H1 (cell line): ENCODE data around the gene PIGT. TPM values are rescaled to one million over a fixed set of nuclear protein-coding genes. Genes with fewer than 3 reads are reported as not detected.
A peak's percentile ranks its signal among the peaks of the same experiment; 100 is the strongest.

ENCODE experiments used
- CTCF ChIA-PET: fragments of 300-600 bp; sonication (Branson Sonifier 250); formaldehyde crosslinking; loops from one replicate; lab custom pipeline; 2021; ENCODE audit not compliant: partially characterized antibody; lab: Charles Lee
- POLR2A ChIA-PET: fragments of 300-600 bp; sonication (Branson Sonifier 250); formaldehyde crosslinking; loops from one replicate; lab custom pipeline; 2021; ENCODE audit warnings: inconsistent platforms; ENCODE audit not compliant: partially characterized antibody; lab: Charles Lee
- DNase-seq, 2 experiments: peaks; one replicate each; pipeline versions ENCODE4 v3.0.0 to v3.0.0-alpha.2; 2010 to 2022; ENCODE audit warnings: low spot score in 2 of 2, low read depth in 1 of 2, mixed read lengths in 1 of 2
- FAIRE-seq: peaks from 2 replicates; lab custom pipeline; 2011; peaks lifted over from hg19 to GRCh38; lab: Jason Lieb, UNC
- H2AFZ ChIP-seq: 2 replicates; pipeline ENCODE4 v1.8.1; 2012; ENCODE audit warnings: low read length, inconsistent platforms
- H2AK5ac ChIP-seq: 2 replicates; pipeline ENCODE4 v1.6.1; 2013; ENCODE audit warnings: low read depth, low read length
- H2BK120ac ChIP-seq: replicated peaks from 2 replicates; pipeline ENCODE3; 2013; ENCODE audit warnings: low read depth, low read length, inconsistent platforms
- H2BK12ac ChIP-seq: 2 replicates; pipeline ENCODE4 v1.6.1; 2013; ENCODE audit warnings: low read depth, low read length
- H2BK15ac ChIP-seq: 2 replicates; pipeline ENCODE4 v1.6.1; 2013; ENCODE audit warnings: low read length
- H2BK20ac ChIP-seq: 2 replicates; pipeline ENCODE4 v1.6.1; 2013; ENCODE audit warnings: low read length
- H2BK5ac ChIP-seq: 2 replicates; pipeline ENCODE4 v1.6.1; 2013; ENCODE audit warnings: low read depth, low read length
- H3K14ac ChIP-seq: 2 replicates; pipeline ENCODE4 v1.6.1; 2013; ENCODE audit warnings: inconsistent platforms; ENCODE audit not compliant: insufficient read length
- H3K18ac ChIP-seq: 2 replicates; pipeline ENCODE4 v1.6.1; 2013; ENCODE audit warnings: low read length; ENCODE audit errors: extremely low read depth
- H3K23ac ChIP-seq: 2 replicates; pipeline ENCODE4 v1.6.1; 2013; ENCODE audit warnings: inconsistent platforms; ENCODE audit not compliant: insufficient read length
- H3K23me2 ChIP-seq: 2 replicates; pipeline ENCODE4 v1.6.1; 2013; ENCODE audit warnings: low read depth, low read length
- H3K27ac ChIP-seq: 2 replicates; pipeline ENCODE4 v1.6.1; 2011; ENCODE audit warnings: low read depth, low read length, inconsistent platforms
- H3K27me3 ChIP-seq, 4 experiments: replicated peaks in 1 of 4; 1 replicate in 1 of 4; 2 replicates in 3 of 4; pipeline versions ENCODE4 v1.6.1 to v1.8.1; 2011 to 2013; ENCODE audit warnings: low read length in 3 of 4, mild to moderate bottlenecking in 3 of 4, inconsistent platforms in 2 of 4, mixed read lengths in 2 of 4, moderate library complexity in 1 of 4; ENCODE audit not compliant: control insufficient read depth in 3 of 4, insufficient read depth in 3 of 4; ENCODE audit errors: extremely low read depth in 1 of 4
- H3K36me3 ChIP-seq, 4 experiments: 2 replicates each; pipeline versions ENCODE4 v1.6.1 to v1.8.1; 2011 to 2013; ENCODE audit warnings: mild to moderate bottlenecking in 4 of 4, low read length in 3 of 4, moderate library complexity in 2 of 4, control low read depth in 1 of 4, inconsistent platforms in 1 of 4; ENCODE audit not compliant: insufficient read depth in 4 of 4, control insufficient read depth in 2 of 4
- H3K4ac ChIP-seq: replicated peaks from 2 replicates; pipeline ENCODE3; 2013; ENCODE audit warnings: low read length, low read depth, mixed read lengths, inconsistent platforms; ENCODE audit not compliant: insufficient read length
- H3K4me1 ChIP-seq, 4 experiments: replicated peaks in 1 of 4; 1 replicate in 1 of 4; 2 replicates in 3 of 4; pipeline versions ENCODE4 v1.6.1 to v1.8.1; 2011 to 2013; ENCODE audit warnings: low read length in 3 of 4, inconsistent platforms in 2 of 4, mixed read lengths in 1 of 4; ENCODE audit not compliant: insufficient read depth in 4 of 4, control insufficient read depth in 3 of 4
- H3K4me2 ChIP-seq, 2 experiments: 2 replicates each; pipeline versions ENCODE4 v1.6.1 to v1.8.1; 2011 to 2013; ENCODE audit warnings: low read depth in 2 of 2, low read length in 2 of 2, control low read depth in 1 of 2, inconsistent platforms in 1 of 2, mild to moderate bottlenecking in 1 of 2; ENCODE audit not compliant: insufficient read depth in 1 of 2
- H3K4me3 ChIP-seq, 4 experiments: fragments of 200-600, 300-600 bp in 1 of 4; sonication (generic), shearing (Covaris generic), sonication (Bioruptor Twin) in 1 of 4; 2 replicates each; pipeline versions ENCODE4 v1.5.1 to v1.8.1; 2011 to 2016; ENCODE audit warnings: low read length in 4 of 4, low read depth in 3 of 4, control low read depth in 2 of 4, inconsistent platforms in 2 of 4, mild to moderate bottlenecking in 2 of 4, mixed read lengths in 1 of 4, moderate library complexity in 1 of 4; ENCODE audit not compliant: insufficient read depth in 2 of 4; ENCODE audit errors: extremely low read depth in 1 of 4
- H3K56ac ChIP-seq: replicated peaks from 2 replicates; pipeline ENCODE3; 2013; ENCODE audit warnings: low read depth, mild to moderate bottlenecking, mixed read lengths, low read length, inconsistent platforms; ENCODE audit not compliant: insufficient read length
- H3K79me1 ChIP-seq: 2 replicates; pipeline ENCODE4 v1.6.1; 2013; ENCODE audit warnings: low read depth, low read length, control low read depth
- H3K79me2 ChIP-seq, 2 experiments: 2 replicates each; pipeline versions ENCODE4 v1.6.1 to v1.8.1; 2012 to 2013; ENCODE audit warnings: low read length in 2 of 2, mild to moderate bottlenecking in 2 of 2, inconsistent platforms in 1 of 2; ENCODE audit not compliant: insufficient read depth in 2 of 2, control insufficient read depth in 1 of 2
- H3K9ac ChIP-seq, 4 experiments: replicated peaks in 1 of 4; 1 replicate in 1 of 4; 2 replicates in 3 of 4; pipeline versions ENCODE4 v1.6.1 to v1.8.1; 2011 to 2013; ENCODE audit warnings: low read depth in 3 of 4, low read length in 3 of 4, control low read depth in 2 of 4, mild to moderate bottlenecking in 2 of 4, moderate library complexity in 2 of 4, inconsistent platforms in 1 of 4; ENCODE audit errors: extremely low read depth in 1 of 4
- H3K9me3 ChIP-seq, 2 experiments: 2 replicates each; pipeline versions ENCODE4 v1.6.1 to v1.8.1; 2012 to 2013; ENCODE audit warnings: mild to moderate bottlenecking in 2 of 2, moderate library complexity in 2 of 2, control low read depth in 1 of 2, inconsistent platforms in 1 of 2, low read depth in 1 of 2, low read length in 1 of 2, mixed read lengths in 1 of 2; ENCODE audit not compliant: insufficient read depth in 2 of 2
- H4K20me1 ChIP-seq, 2 experiments: replicated peaks in 1 of 2; 2 replicates each; pipeline versions ENCODE3 to v1.8.1; 2011 to 2013; ENCODE audit warnings: inconsistent platforms in 2 of 2, low read length in 2 of 2, mild to moderate bottlenecking in 1 of 2; ENCODE audit not compliant: insufficient read depth in 2 of 2, control insufficient read depth in 1 of 2
- H4K5ac ChIP-seq: 2 replicates; pipeline ENCODE4 v1.6.1; 2013; ENCODE audit warnings: low read length, low read depth, mixed read lengths, inconsistent platforms; ENCODE audit not compliant: insufficient read length
- H4K8ac ChIP-seq: 2 replicates; pipeline ENCODE4 v1.8.0; 2013; ENCODE audit warnings: mild to moderate bottlenecking, moderate library complexity, low read length, inconsistent platforms; ENCODE audit not compliant: insufficient read depth; ENCODE audit errors: extremely low read depth
- H4K91ac ChIP-seq: replicated peaks from 2 replicates; pipeline ENCODE3; 2013; ENCODE audit warnings: low read length, mixed read lengths, inconsistent platforms; ENCODE audit not compliant: insufficient read length
- CREB1 ChIP-seq: IDR thresholded peaks from 2 replicates; pipeline ENCODE4 v1.6.1; 2012; ENCODE audit warnings: inconsistent platforms
- SP2 ChIP-seq: IDR thresholded peaks from 2 replicates; pipeline ENCODE4 v1.6.1; 2012; ENCODE audit warnings: mild to moderate bottlenecking, low read length, inconsistent platforms
- TBP ChIP-seq: IDR thresholded peaks from 2 replicates; pipeline ENCODE4 v1.6.1; 2011; ENCODE audit warnings: low read depth, low read length, improper control_type of control experiment
- WGBS, 2 experiments: shearing (Covaris generic) in 1 of 2; methylation state at CpG; one replicate each; pipeline versions ENCODE4 v1.1.6 to v1.1.7; 2013 to 2015; ENCODE audit warnings: low lambda C conversion rate in 2 of 2, mixed read lengths in 2 of 2, inconsistent platforms in 1 of 2, low coverage in 1 of 2, missing lambda C conversion rate in 1 of 2; ENCODE audit not compliant: insufficient replicate concordance in 2 of 2, insufficient coverage in 1 of 2, insufficient read length in 1 of 2; ENCODE audit errors: extremely low coverage in 1 of 2, missing lambda C conversion rate in 1 of 2; 5-methylcytosine and 5-hydroxymethylcytosine counted together
- polyA plus RNA-seq, 7 experiments: library from polyadenylated mRNA; depleted of rRNA in 3 of 7; stranded (reverse) in 5 of 7; unstranded in 2 of 7; fragments of >200 nt in 5 of 7; fragments of 200-250 nt in 2 of 7; gene quantifications; 1 replicate in 5 of 7; 2 replicates in 1 of 7; 4 replicates in 1 of 7; pipeline versions ENCODE4 v1.2.1 to v1.2.3, GENCODE V29; 2011 to 2013; ENCODE audit warnings: missing spikeins in 2 of 7, mixed read lengths in 2 of 7
- total RNA-seq: library from RNA; stranded (reverse); fragmentation: NEBNext Ultra II Directional; extraction: Animal tissue kit (Norgen Biotek cat#: 25700); gene quantifications from 2 replicates; pipeline ENCODE4 v1.2.1, GENCODE V29; 2021

PIGT gene
- total and polyA plus RNA-seq, 2 of the 8 experiments (the other 6 are each of a cell fraction or from before 2014, with no cell fraction given): 66.0 to 89.7 TPM

- H3K4ac ChIP-seq: peak within 1 kb of the TSS; percentile 40
- H4K20me1 ChIP-seq: peaks cover 4 to 5% of the 10 kb centered on the region in 2 experiments
- H3K79me1 ChIP-seq: no peaks in the 10 kb centered on the region
- H3K14ac ChIP-seq: no peak within 1 kb of the TSS
- H3K23ac ChIP-seq: no peak within 1 kb of the TSS
- 90% methylated on average over 21 of the region's 21 CpGs; no CpG with 5 or more reads in 1 of the 2 experiments for WGBS, 2 experiments
- no peaks in the 10 kb centered on the region for H3K9me3 ChIP-seq
- H4K5ac ChIP-seq: no peak within 1 kb of the TSS
- H2AFZ ChIP-seq: no peak within 1 kb of the TSS
- H3K56ac ChIP-seq: no peak within 1 kb of the TSS
- peak within 1 kb of the TSS; percentile 82 to 86 (median 84) for H3K4me3 ChIP-seq
- no peak within 1 kb of the TSS for H2BK120ac ChIP-seq
- ChIA-PET POLR2A (interaction anchor here (0.8 to 5.7 kb wide), 14 partner anchors 10 to 303 kb away, joined by 3 to 71 read pairs (median 4); partner anchors contain the start of genes PIGT and SYS1), CTCF (interaction anchor here (0.5 to 12.6 kb wide), 17 partner anchors 8 to 363 kb away, joined by 3 to 127 read pairs (median 3); partner anchors contain the start of genes PIGT, SYS1 and TP53TG5)
- H4K91ac ChIP-seq: no peak within 1 kb of the TSS
- no peak for DNase-seq
- peak within 1 kb of the TSS; percentile 80 for H3K18ac ChIP-seq
- no peak within 1 kb of the TSS for H2AK5ac ChIP-seq
- H3K4me2 ChIP-seq: peak within 1 kb of the TSS; percentile 77 to 98
- H3K9ac ChIP-seq: peak within 1 kb of the TSS in 3 of 4 experiments; percentile 26 to 86 (median 65); a peak in 5 of 7 replicates
- 0 out of 2 replicates have a peak within 1 kb of the TSS, but pooled peaks have one; percentile 19 for H2BK15ac ChIP-seq
- peaks cover 0 to 9% of the 10 kb centered on the region in 2 experiments; a peak in 1 of 4 replicates for H3K79me2 ChIP-seq
- H3K23me2 ChIP-seq: peaks cover 21% of the 10 kb centered on the region
- peak within 1 kb of the TSS; percentile 80 for H2BK12ac ChIP-seq
- H4K8ac ChIP-seq: peak within 1 kb of the TSS; percentile 92; the same call in 1 of the 2 replicates
- peak within 1 kb of the TSS; percentile 40; the same call in 1 of the 2 replicates for H2BK5ac ChIP-seq
- H3K4me1 ChIP-seq: peaks cover 0 to 8% (median 3%) of the 10 kb centered on the region in 4 experiments; a peak in 4 of 7 replicates
- peaks cover 2 to 20% (median 10%) of the 10 kb centered on the region in 4 experiments; a peak in 6 of 7 replicates for H3K27me3 ChIP-seq
- no peak for FAIRE-seq
- H2BK20ac ChIP-seq: no peak within 1 kb of the TSS
- peaks cover 5 to 15% (median 13%) of the 10 kb centered on the region in 4 experiments for H3K36me3 ChIP-seq
- no peak within 1 kb of the TSS for H3K27ac ChIP-seq
- TF ChIP-seq TBP (no peak), SP2 (no peak), CREB1 (no peak)
Measured at GRCh38 chr20:45407783-45408645, 7.9 kb upstream of the PIGT start, which contains the start of gene DBNDD2. Gene DBNDD2 (plus strand): TSS chr20:45408289. CDS start chr20:45408468, 179 bp downstream.
